K562 (cell line): ENCODE results near the gene NPDC1. TPM values are rescaled to one million over a fixed set of nuclear protein-coding genes. Genes with fewer than 3 reads are reported as not detected.

Source experiments
- CTBP1 ChIP-seq: fragments of 450-650 bp; IDR thresholded peaks from 2 replicates; pipeline ENCODE4 v1.6.1; 2016; ENCODE audit warnings: borderline replicate concordance
- DACH1 ChIP-seq: fragments of 450-650 bp; IDR thresholded peaks from 2 replicates; pipeline ENCODE4 v1.6.1; 2018; ENCODE audit not compliant: partially characterized antibody
- ETV1 ChIP-seq: fragments of 450-650 bp; conservative IDR thresholded peaks from 2 replicates; pipeline ENCODE4 v1.6.1; 2016; ENCODE audit warnings: missing genetic modification characterization, control low read depth, low read depth, missing compliant biosample characterization
- FUS ChIP-seq: fragments of 200-400 bp; formaldehyde crosslinking; optimal IDR thresholded peaks from 2 replicates; pipeline ENCODE3; 2017; ENCODE audit warnings: low read depth, low read length
- HNRNPUL1 ChIP-seq: fragments of 200-400 bp; formaldehyde crosslinking; IDR thresholded peaks from 2 replicates; pipeline ENCODE4 v1.6.1; 2017; ENCODE audit warnings: low read length
- MNT ChIP-seq, 2 experiments: fragments of 450-650 bp; conservative IDR thresholded peaks; 2 replicates each; pipeline ENCODE4 v1.6.1; 2017; ENCODE audit warnings: mild to moderate bottlenecking in 2 of 2, moderate library complexity in 2 of 2
- NR2C1 ChIP-seq, 2 experiments: fragments of 450-650 bp; IDR thresholded peaks; 2 replicates each; pipeline ENCODE4 v1.6.1; 2017; ENCODE audit warnings: mild to moderate bottlenecking in 2 of 2, antibody characterized with exemption in 1 of 2, inconsistent platforms in 1 of 2, missing compliant biosample characterization in 1 of 2, missing genetic modification characterization in 1 of 2
- NRF1 ChIP-seq, 2 experiments: fragments of 450-650 bp; IDR thresholded peaks in 1 of 2; conservative IDR thresholded peaks in 1 of 2; 2 replicates each; pipeline ENCODE4 v1.6.1; 2014; ENCODE audit warnings: mild to moderate bottlenecking in 2 of 2
- POLR2G ChIP-seq: fragments of 200-400 bp; formaldehyde crosslinking; IDR thresholded peaks from 2 replicates; pipeline ENCODE4 v1.6.1; 2017; ENCODE audit warnings: low read depth, mild to moderate bottlenecking, antibody characterized with exemption, low read length, moderate library complexity
- SAFB ChIP-seq: fragments of 200-400 bp; formaldehyde crosslinking; IDR thresholded peaks from 2 replicates; pipeline ENCODE4 v1.6.1; 2017; ENCODE audit warnings: low read depth, low read length, borderline replicate concordance
- TGIF2 ChIP-seq: sonication (generic); formaldehyde crosslinking; IDR thresholded peaks from 2 replicates; pipeline ENCODE4 v1.8.1; 2022; ENCODE audit warnings: mild to moderate bottlenecking, missing genetic modification reagents, moderate library complexity
- YY1 ChIP-seq, 3 experiments: IDR thresholded peaks; 2 replicates each; pipeline ENCODE4 v1.6.1; 2011; ENCODE audit warnings: low read length in 2 of 3, mild to moderate bottlenecking in 2 of 3, moderate library complexity in 2 of 3, borderline replicate concordance in 1 of 3, control low read depth in 1 of 3, low read depth in 1 of 3; ENCODE audit not compliant: insufficient read depth in 3 of 3, insufficient replicate concordance in 2 of 3, control insufficient read depth in 1 of 3, insufficient read length in 1 of 3; ENCODE audit errors: extremely low read depth in 1 of 3
- ZEB2 ChIP-seq: fragments of 450-650 bp; IDR thresholded peaks from 2 replicates; pipeline ENCODE4 v1.6.1; 2016
- polyA plus RNA-seq, 8 experiments: library from polyadenylated mRNA; depleted of rRNA in 4 of 8; stranded (reverse) in 5 of 8; unstranded in 3 of 8; fragments of >200 nt; fragmentation: Nextera tagmentation in 2 of 8; fragmentation: Illumina TruSeq in 1 of 8; extraction: Ambion mirVana in 2 of 8; extraction: Trizol in 1 of 8; gene quantifications; 2 replicates each; pipeline versions ENCODE4 v1.2.1 to v1.2.3, GENCODE V29; 2011 to 2014; ENCODE audit warnings: inconsistent platforms in 1 of 8, missing spikeins in 1 of 8
- total RNA-seq, 7 experiments: library from RNA; depleted of rRNA in 6 of 7; stranded (reverse); fragments of >200 nt in 6 of 7; fragmentation: Illumina TruSeq in 2 of 7; extraction: Trizol in 2 of 7; gene quantifications; 2 replicates each; pipeline versions ENCODE4 v1.2.1 to v1.2.3, GENCODE V29; 2011 to 2021; ENCODE audit warnings: low replicate concordance in 1 of 7
- TF ChIP-seq, protein P1 (sequence below): fragments of 450-650 bp; IDR thresholded peaks from 2 replicates; pipeline ENCODE4 v1.6.1; 2016; ENCODE audit warnings: borderline replicate concordance
- TF ChIP-seq, protein P2 (sequence below): sonication (generic); formaldehyde crosslinking; IDR thresholded peaks from 2 replicates; pipeline ENCODE4 v1.8.0; 2023; ENCODE audit warnings: missing genetic modification reagents, mild to moderate bottlenecking, borderline replicate concordance

NPDC1 gene
- total and polyA plus RNA-seq, 9 of the 15 experiments (the other 6 are each of a cell fraction or from before 2014, with no cell fraction given), result 0.06 to 2.1 (median 0.53) TPM; not detected in 3

DNA sequence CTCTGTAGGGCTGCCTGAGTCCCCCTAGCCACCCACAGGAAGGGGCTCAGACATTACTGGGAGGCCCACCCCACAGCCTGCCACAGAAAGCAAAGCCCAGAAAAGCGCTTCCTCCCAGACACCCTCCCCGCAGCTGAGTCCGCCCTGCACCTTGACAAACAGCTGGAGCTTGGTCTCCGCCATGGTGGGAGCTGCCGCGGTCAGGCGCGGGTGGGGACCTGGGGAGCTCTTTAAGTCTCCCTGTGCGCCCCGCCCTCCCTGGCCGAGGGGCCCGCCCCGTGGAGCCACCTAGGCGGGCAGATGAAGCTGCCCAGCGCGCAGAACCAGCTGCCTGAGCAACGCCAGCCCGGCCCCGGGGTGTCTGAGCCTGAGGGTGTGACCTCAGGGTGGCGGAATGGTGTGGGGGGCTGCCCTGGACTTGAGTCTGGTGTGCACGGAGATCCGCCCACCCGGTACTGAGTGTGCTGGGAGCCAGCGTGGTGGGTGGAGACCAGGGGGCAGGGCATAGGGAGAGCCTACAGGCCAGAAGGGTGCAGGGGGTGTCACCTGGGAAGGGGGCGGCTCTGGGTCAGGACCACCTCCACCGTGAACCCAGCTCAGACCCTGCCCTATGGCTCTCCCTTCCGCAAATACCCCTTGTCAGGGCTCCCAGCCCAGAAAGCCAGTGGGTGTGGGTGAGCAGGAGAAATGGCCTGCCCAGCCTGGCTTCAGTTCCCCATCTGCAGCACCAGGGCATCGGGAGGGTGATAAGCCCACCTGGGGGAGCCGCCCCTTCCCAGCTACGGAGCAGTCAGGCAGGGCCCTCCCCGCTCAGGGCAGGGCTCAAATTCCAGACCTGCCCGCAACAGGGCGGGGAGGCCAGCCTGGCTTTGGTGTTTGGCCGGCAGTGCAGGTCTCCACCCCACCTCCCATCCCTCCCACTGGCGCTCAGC lies 49.4 kb downstream of the NPDC1 start, which contains the start of gene CLIC3 (continued):
- peak in 2 of 3 experiments; percentile 56 to 62 for TF ChIP-seq YY1 (IDR thresholded peaks at IDR 0.05; ENCODE audit: borderline replicate concordance in 1 of 3, control insufficient read depth in 1 of 3, extremely low read depth in 1 of 3, insufficient read depth in 3 of 3, insufficient read length in 1 of 3, insufficient replicate concordance in 2 of 3, low read depth in 1 of 3, low read length in 2 of 3)
- 0 out of 2 replicates have a peak, but pooled peaks have one; percentile 23 for TF ChIP-seq ZEB2
- peak; percentile 51; the same call in 1 of the 2 replicates for TF ChIP-seq SAFB
- peak; percentile 95; the same call in 1 of the 2 replicates for TF ChIP-seq TGIF2 (CRISPR knock-in tag)
- no peak for TF ChIP-seq HNRNPUL1
- peak in 1 of 2 experiments; percentile 46; a peak in 1 of 4 replicates for TF ChIP-seq MNT (conservative IDR thresholded peaks at IDR 0.05)
- TF ChIP-seq, protein P1, sequence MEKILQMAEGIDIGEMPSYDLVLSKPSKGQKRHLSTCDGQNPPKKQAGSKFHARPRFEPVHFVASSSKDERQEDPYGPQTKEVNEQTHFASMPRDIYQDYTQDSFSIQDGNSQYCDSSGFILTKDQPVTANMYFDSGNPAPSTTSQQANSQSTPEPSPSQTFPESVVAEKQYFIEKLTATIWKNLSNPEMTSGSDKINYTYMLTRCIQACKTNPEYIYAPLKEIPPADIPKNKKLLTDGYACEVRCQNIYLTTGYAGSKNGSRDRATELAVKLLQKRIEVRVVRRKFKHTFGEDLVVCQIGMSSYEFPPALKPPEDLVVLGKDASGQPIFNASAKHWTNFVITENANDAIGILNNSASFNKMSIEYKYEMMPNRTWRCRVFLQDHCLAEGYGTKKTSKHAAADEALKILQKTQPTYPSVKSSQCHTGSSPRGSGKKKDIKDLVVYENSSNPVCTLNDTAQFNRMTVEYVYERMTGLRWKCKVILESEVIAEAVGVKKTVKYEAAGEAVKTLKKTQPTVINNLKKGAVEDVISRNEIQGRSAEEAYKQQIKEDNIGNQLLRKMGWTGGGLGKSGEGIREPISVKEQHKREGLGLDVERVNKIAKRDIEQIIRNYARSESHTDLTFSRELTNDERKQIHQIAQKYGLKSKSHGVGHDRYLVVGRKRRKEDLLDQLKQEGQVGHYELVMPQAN, result 0 out of 2 replicates have a peak, but pooled peaks have one; percentile 34
- peak; percentile 70; the same call in 1 of the 2 replicates for TF ChIP-seq CTBP1
- TF ChIP-seq NRF1 (conservative IDR thresholded peaks at IDR 0.05 in 1 of 2, IDR thresholded peaks at IDR 0.05 in 1 of 2), result peak; percentile 42 to 51; a peak in 2 of 4 replicates
- TF ChIP-seq FUS, result no peak
- no peak for TF ChIP-seq ETV1 (tag)
- TF ChIP-seq DACH1, result peak; percentile 83
- peak; percentile 75 for TF ChIP-seq POLR2G
- TF ChIP-seq, protein P2, sequence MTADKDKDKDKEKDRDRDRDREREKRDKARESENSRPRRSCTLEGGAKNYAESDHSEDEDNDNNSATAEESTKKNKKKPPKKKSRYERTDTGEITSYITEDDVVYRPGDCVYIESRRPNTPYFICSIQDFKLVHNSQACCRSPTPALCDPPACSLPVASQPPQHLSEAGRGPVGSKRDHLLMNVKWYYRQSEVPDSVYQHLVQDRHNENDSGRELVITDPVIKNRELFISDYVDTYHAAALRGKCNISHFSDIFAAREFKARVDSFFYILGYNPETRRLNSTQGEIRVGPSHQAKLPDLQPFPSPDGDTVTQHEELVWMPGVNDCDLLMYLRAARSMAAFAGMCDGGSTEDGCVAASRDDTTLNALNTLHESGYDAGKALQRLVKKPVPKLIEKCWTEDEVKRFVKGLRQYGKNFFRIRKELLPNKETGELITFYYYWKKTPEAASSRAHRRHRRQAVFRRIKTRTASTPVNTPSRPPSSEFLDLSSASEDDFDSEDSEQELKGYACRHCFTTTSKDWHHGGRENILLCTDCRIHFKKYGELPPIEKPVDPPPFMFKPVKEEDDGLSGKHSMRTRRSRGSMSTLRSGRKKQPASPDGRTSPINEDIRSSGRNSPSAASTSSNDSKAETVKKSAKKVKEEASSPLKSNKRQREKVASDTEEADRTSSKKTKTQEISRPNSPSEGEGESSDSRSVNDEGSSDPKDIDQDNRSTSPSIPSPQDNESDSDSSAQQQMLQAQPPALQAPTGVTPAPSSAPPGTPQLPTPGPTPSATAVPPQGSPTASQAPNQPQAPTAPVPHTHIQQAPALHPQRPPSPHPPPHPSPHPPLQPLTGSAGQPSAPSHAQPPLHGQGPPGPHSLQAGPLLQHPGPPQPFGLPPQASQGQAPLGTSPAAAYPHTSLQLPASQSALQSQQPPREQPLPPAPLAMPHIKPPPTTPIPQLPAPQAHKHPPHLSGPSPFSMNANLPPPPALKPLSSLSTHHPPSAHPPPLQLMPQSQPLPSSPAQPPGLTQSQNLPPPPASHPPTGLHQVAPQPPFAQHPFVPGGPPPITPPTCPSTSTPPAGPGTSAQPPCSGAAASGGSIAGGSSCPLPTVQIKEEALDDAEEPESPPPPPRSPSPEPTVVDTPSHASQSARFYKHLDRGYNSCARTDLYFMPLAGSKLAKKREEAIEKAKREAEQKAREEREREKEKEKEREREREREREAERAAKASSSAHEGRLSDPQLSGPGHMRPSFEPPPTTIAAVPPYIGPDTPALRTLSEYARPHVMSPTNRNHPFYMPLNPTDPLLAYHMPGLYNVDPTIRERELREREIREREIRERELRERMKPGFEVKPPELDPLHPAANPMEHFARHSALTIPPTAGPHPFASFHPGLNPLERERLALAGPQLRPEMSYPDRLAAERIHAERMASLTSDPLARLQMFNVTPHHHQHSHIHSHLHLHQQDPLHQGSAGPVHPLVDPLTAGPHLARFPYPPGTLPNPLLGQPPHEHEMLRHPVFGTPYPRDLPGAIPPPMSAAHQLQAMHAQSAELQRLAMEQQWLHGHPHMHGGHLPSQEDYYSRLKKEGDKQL (CRISPR knock-in tag), result peak; percentile 54; the same call in 1 of the 2 replicates
- TF ChIP-seq NR2C1 (IDR thresholded peaks at IDR 0.05), result no peak
- TF ChIP-seq NR2C1 (tag; IDR thresholded peaks at IDR 0.05), result no peak
